ENCODE data around the gene ATIC. TPM values are rescaled to one million over a fixed set of nuclear protein-coding genes. Genes with fewer than 3 reads are reported as not detected.

ATIC gene
- total RNA-seq, 1 experiment from 2014 or later = 285 TPM

DNA sequence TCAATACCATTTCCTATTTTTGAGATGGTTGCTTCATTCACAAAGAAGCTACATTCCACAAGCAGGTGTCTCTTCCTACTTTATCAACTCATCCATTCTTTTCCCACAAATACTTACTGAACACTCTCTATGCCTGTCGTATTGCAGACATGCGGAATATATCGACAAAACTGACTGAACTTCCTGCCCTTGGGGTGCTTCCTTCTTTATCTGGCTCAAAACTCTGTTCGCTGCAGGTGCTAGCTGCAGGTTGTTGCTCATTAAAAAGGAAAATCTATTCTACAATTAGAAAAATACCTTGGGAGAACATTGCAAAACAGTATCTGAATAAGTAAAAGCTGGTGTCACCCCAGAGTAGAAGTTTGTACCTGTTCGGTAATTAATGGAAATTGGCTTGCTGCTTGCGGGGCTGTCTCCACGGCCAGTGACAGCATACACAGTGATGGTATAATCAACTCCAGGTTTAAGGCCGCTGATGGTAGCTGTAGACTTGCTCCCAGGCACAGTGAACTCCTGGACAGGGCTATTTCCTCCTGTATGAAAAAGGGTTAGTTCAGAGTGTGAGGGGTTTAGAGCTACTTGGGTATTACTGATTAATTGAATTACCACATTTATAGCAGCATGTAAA is 71.9 kb downstream of the ATIC start (continued):
- TF ChIP-seq GABPB1 (CRISPR knock-in tag; IDR thresholded peaks at IDR 0.05) (no peak), EMX1 (CRISPR knock-in tag; IDR thresholded peaks at IDR 0.05) (no peak)
- TF ChIP-seq, protein P1, sequence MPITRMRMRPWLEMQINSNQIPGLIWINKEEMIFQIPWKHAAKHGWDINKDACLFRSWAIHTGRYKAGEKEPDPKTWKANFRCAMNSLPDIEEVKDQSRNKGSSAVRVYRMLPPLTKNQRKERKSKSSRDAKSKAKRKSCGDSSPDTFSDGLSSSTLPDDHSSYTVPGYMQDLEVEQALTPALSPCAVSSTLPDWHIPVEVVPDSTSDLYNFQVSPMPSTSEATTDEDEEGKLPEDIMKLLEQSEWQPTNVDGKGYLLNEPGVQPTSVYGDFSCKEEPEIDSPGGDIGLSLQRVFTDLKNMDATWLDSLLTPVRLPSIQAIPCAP (CRISPR knock-in tag; IDR thresholded peaks at IDR 0.05) = no peak

DNA sequence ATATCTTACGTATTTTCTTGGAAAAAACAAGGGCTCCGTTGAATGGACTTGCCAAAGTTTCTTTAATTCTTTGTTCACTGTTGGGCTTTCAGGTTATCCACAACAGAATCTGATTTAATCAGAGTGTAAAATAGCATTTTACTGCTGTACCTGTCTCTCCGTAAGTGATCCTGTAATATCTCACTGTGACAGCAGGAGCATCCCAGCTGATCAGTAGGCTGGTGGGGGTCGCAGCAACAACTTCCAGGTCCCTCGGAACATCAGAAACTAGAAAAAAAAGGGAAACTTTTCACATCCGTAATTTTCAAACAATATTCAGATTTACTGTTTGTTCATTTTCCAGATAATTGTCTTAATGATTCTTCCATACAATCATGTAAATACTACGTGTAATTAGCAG is 72.9 kb downstream of the ATIC start:
- no peaks in the 10 kb centered on the region; the same call in 1 of the 2 replicates for H3K9me3 Mint-ChIP-seq
- ATAC-seq = no peak
- H3K4me1 Mint-ChIP-seq = peaks cover 17% of the 10 kb centered on the region
- no peaks in the 10 kb centered on the region for H3K27me3 Mint-ChIP-seq (ENCODE audit: low read depth)
- H3K4me3 Mint-ChIP-seq = no peak overlapping the region
- ChIA-PET POLR2A (no interaction called here), CTCF (no interaction called here)
- peaks cover 54% of the 10 kb centered on the region for H3K36me3 Mint-ChIP-seq
- H3K27ac Mint-ChIP-seq = no peak overlapping the region
- no peak for DNase-seq (ENCODE audit: low spot score)
- TF ChIP-seq FOXJ3 (CRISPR knock-in tag; IDR thresholded peaks at IDR 0.05; ENCODE audit: borderline replicate concordance) (no peak), KAT7 (CRISPR knock-in tag; IDR thresholded peaks at IDR 0.05; ENCODE audit: borderline replicate concordance) (no peak), CREM (CRISPR knock-in tag; IDR thresholded peaks at IDR 0.05) (no peak), NR3C1 (CRISPR knock-in tag; conservative IDR thresholded peaks at IDR 0.05; ENCODE audit: low read depth) (no peak), OVOL2 (CRISPR knock-in tag; IDR thresholded peaks at IDR 0.05; ENCODE audit: borderline replicate concordance) (no peak), ZNF671 (CRISPR knock-in tag; IDR thresholded peaks at IDR 0.05) (no peak), SOX15 (CRISPR knock-in tag; IDR thresholded peaks at IDR 0.05) (no peak)
- TF ChIP-seq, protein P2, sequence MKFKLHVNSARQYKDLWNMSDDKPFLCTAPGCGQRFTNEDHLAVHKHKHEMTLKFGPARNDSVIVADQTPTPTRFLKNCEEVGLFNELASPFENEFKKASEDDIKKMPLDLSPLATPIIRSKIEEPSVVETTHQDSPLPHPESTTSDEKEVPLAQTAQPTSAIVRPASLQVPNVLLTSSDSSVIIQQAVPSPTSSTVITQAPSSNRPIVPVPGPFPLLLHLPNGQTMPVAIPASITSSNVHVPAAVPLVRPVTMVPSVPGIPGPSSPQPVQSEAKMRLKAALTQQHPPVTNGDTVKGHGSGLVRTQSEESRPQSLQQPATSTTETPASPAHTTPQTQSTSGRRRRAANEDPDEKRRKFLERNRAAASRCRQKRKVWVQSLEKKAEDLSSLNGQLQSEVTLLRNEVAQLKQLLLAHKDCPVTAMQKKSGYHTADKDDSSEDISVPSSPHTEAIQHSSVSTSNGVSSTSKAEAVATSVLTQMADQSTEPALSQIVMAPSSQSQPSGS (CRISPR knock-in tag; IDR thresholded peaks at IDR 0.05; ENCODE audit: borderline replicate concordance, low read depth) = no peak
- TF ChIP-seq, protein P3, sequence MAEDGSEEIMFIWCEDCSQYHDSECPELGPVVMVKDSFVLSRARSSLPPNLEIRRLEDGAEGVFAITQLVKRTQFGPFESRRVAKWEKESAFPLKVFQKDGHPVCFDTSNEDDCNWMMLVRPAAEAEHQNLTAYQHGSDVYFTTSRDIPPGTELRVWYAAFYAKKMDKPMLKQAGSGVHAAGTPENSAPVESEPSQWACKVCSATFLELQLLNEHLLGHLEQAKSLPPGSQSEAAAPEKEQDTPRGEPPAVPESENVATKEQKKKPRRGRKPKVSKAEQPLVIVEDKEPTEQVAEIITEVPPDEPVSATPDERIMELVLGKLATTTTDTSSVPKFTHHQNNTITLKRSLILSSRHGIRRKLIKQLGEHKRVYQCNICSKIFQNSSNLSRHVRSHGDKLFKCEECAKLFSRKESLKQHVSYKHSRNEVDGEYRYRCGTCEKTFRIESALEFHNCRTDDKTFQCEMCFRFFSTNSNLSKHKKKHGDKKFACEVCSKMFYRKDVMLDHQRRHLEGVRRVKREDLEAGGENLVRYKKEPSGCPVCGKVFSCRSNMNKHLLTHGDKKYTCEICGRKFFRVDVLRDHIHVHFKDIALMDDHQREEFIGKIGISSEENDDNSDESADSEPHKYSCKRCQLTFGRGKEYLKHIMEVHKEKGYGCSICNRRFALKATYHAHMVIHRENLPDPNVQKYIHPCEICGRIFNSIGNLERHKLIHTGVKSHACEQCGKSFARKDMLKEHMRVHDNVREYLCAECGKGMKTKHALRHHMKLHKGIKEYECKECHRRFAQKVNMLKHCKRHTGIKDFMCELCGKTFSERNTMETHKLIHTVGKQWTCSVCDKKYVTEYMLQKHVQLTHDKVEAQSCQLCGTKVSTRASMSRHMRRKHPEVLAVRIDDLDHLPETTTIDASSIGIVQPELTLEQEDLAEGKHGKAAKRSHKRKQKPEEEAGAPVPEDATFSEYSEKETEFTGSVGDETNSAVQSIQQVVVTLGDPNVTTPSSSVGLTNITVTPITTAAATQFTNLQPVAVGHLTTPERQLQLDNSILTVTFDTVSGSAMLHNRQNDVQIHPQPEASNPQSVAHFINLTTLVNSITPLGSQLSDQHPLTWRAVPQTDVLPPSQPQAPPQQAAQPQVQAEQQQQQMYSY (CRISPR knock-in tag; IDR thresholded peaks at IDR 0.05) = no peak
- TF ChIP-seq, protein P4, sequence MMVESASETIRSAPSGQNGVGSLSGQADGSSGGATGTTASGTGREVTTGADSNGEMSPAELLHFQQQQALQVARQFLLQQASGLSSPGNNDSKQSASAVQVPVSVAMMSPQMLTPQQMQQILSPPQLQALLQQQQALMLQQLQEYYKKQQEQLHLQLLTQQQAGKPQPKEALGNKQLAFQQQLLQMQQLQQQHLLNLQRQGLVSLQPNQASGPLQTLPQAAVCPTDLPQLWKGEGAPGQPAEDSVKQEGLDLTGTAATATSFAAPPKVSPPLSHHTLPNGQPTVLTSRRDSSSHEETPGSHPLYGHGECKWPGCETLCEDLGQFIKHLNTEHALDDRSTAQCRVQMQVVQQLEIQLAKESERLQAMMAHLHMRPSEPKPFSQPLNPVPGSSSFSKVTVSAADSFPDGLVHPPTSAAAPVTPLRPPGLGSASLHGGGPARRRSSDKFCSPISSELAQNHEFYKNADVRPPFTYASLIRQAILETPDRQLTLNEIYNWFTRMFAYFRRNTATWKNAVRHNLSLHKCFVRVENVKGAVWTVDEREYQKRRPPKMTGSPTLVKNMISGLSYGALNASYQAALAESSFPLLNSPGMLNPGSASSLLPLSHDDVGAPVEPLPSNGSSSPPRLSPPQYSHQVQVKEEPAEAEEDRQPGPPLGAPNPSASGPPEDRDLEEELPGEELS (CRISPR knock-in tag; IDR thresholded peaks at IDR 0.05) = no peak

DNA sequence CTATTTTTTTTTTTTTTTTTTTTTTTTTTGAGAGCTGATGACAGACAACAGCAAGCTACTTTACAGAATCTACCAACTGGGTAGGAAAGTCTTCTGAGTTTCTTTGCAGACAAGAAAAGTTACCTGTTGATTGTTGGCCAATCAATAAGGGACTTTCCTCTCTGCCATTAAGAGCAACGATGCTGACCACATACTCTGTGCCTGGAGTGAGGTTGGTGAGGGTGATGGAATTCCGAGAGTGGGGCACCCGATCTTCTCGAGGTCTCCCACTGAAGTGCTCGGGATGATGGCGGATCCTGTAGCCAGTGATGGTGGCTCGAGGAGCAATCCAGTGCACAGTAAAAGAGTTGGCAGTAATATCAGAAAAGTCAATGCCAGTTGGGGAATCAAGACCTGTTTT is 74.7 kb downstream of the ATIC start:
- Mint-ChIP-seq H3K4me3 (no peak overlapping the region), H3K27me3 (ENCODE audit: low read depth) (no peaks in the 10 kb centered on the region), H3K36me3 (peaks cover 66% of the 10 kb centered on the region), H3K27ac (peak overlapping the region; percentile 52; the same call in 1 of the 2 replicates), H3K4me1 (peaks cover 19% of the 10 kb centered on the region), H3K9me3 (no peaks in the 10 kb centered on the region; the same call in 1 of the 2 replicates)
- no peak for TF ChIP-seq EMX1 (CRISPR knock-in tag; IDR thresholded peaks at IDR 0.05)
- no peak for TF ChIP-seq GTF2I (CRISPR knock-in tag; conservative IDR thresholded peaks at IDR 0.05)
- TF ChIP-seq ZNF416 (CRISPR knock-in tag; IDR thresholded peaks at IDR 0.05) = no peak
- no peak for TF ChIP-seq NR3C1 (CRISPR knock-in tag; conservative IDR thresholded peaks at IDR 0.05; ENCODE audit: low read depth)
- no peak for TF ChIP-seq GRHL2 (CRISPR knock-in tag; IDR thresholded peaks at IDR 0.05; ENCODE audit: insufficient replicate concordance, severe bottlenecking)
- TF ChIP-seq NFATC4 (CRISPR knock-in tag; IDR thresholded peaks at IDR 0.05) = no peak
- TF ChIP-seq SP1 (CRISPR knock-in tag; conservative IDR thresholded peaks at IDR 0.05) = no peak
- no peak for TF ChIP-seq ZNF423 (CRISPR knock-in tag; IDR thresholded peaks at IDR 0.05)
- CTCF ChIA-PET = no interaction called here
- DNase-seq (ENCODE audit: low spot score) (no peak), ATAC-seq (no peak)
- POLR2A ChIA-PET = interaction anchor here (0.6 kb wide), 1 partner anchor 50 kb away, joined by 4 read pairs; no protein-coding TSS in a partner anchor
